SU-DHL-6 (cell line): ENCODE data around the gene FBN3.

Experiments used
- H2AFZ ChIP-seq: fragments of 200-600 bp; sonication (generic); 2 replicates; pipeline ENCODE4 v1.6.1; 2014; ENCODE audit warnings: low read depth, mild to moderate bottlenecking, moderate library complexity, mixed read lengths, antibody characterized with exemption, low read length; ENCODE audit not compliant: severe bottlenecking
- H3F3A ChIP-seq: fragments of 200-600 bp; shearing (Covaris generic); 2 replicates; pipeline ENCODE4 v1.6.0; 2016; ENCODE audit warnings: antibody characterized with exemption, mild to moderate bottlenecking; ENCODE audit not compliant: insufficient read depth
- H3K27ac ChIP-seq: fragments of 200-600 bp; sonication (generic); 2 replicates; pipeline ENCODE4 v1.5.1; 2016; ENCODE audit warnings: low read depth, mild to moderate bottlenecking, low read length, moderate library complexity, mixed read lengths
- H3K27me3 ChIP-seq: fragments of 200-600 bp; sonication (generic), shearing (Covaris generic); 2 replicates; pipeline ENCODE4 v1.6.0; 2014; ENCODE audit warnings: mild to moderate bottlenecking, low read length
- H3K36me3 ChIP-seq: fragments of 200-600 bp; sonication (generic); 2 replicates; pipeline ENCODE4 v1.6.1; 2014; ENCODE audit warnings: mild to moderate bottlenecking, low read length, mixed read lengths
- H3K4me2 ChIP-seq: fragments of 300-600, 200-600 bp; shearing (Covaris generic), sonication (generic); 2 replicates; pipeline ENCODE4 v1.6.0; 2014; ENCODE audit warnings: low read length, low read depth, mild to moderate bottlenecking; ENCODE audit not compliant: poor library complexity, severe bottlenecking
- H3K4me3 ChIP-seq: fragments of 200-600 bp; sonication (generic); 2 replicates; pipeline ENCODE4 v1.5.1; 2014; ENCODE audit warnings: antibody characterized with exemption, low read length, mild to moderate bottlenecking, mixed read lengths; ENCODE audit not compliant: insufficient read depth, poor library complexity, severe bottlenecking
- H3K79me2 ChIP-seq: fragments of 200-600 bp; sonication (generic); 2 replicates; pipeline ENCODE4 v1.6.1; 2014; ENCODE audit warnings: mild to moderate bottlenecking, low read length, moderate library complexity; ENCODE audit not compliant: insufficient read depth
- H3K9ac ChIP-seq: fragments of 200-600 bp; sonication (generic); 2 replicates; pipeline ENCODE4 v1.7.0; 2014; ENCODE audit warnings: mild to moderate bottlenecking, low read length
- H3K9me2 ChIP-seq: fragments of 200-600 bp; sonication (generic); replicated peaks from 2 replicates; pipeline ENCODE4 v1.6.1; 2014; ENCODE audit warnings: low read length; ENCODE audit not compliant: insufficient read depth
- H3K9me3 ChIP-seq: fragments of 200-600 bp; sonication (generic); 2 replicates; pipeline ENCODE4 v1.6.1; 2014; ENCODE audit warnings: low read length, mixed read lengths; ENCODE audit not compliant: insufficient read depth
- H4K20me1 ChIP-seq: fragments of 200-600 bp; sonication (generic); 2 replicates; pipeline ENCODE4 v1.6.1; 2014; ENCODE audit warnings: low read depth, mild to moderate bottlenecking, antibody characterized with exemption, low read length, moderate library complexity, mixed read lengths
- EZH2phosphoT487 ChIP-seq: fragments of 200-600 bp; sonication (generic), shearing (Covaris generic); conservative IDR thresholded peaks from 2 replicates; pipeline ENCODE4 v1.6.1; 2018; ENCODE audit warnings: mild to moderate bottlenecking, antibody characterized with exemption, low read length, moderate library complexity, mixed read lengths
- TF ChIP-seq, protein P1 (sequence below): fragments of 200-600 bp; sonication (generic); IDR thresholded peaks from one replicate; pipeline ENCODE4 v1.5.1; 2017; ENCODE audit warnings: antibody characterized with exemption, mild to moderate bottlenecking, low read length, moderate library complexity; ENCODE audit not compliant: insufficient read depth, poor library complexity, severe bottlenecking

Gene FBN3

GRCh38 chr19:8128551-8128950 is 20.8 kb downstream of the FBN3 start:
- H3K9ac ChIP-seq: no peak overlapping the region
- no peak overlapping the region for H3K27ac ChIP-seq
- H4K20me1 ChIP-seq: no peaks in the 10 kb centered on the region
- H3K9me2 ChIP-seq: no peaks in the 10 kb centered on the region
- H3K4me2 ChIP-seq: no peak overlapping the region
- H3K27me3 ChIP-seq: 0 out of 2 replicates have a peak, but pooled peaks cover 3% of the 10 kb centered on the region
- H3K36me3 ChIP-seq: no peaks in the 10 kb centered on the region
- H3K79me2 ChIP-seq: no peaks in the 10 kb centered on the region
- no peak overlapping the region for H3K4me3 ChIP-seq
- no peak overlapping the region for H2AFZ ChIP-seq
- TF ChIP-seq EZH2phosphoT487: no peak
- TF ChIP-seq, protein P1, sequence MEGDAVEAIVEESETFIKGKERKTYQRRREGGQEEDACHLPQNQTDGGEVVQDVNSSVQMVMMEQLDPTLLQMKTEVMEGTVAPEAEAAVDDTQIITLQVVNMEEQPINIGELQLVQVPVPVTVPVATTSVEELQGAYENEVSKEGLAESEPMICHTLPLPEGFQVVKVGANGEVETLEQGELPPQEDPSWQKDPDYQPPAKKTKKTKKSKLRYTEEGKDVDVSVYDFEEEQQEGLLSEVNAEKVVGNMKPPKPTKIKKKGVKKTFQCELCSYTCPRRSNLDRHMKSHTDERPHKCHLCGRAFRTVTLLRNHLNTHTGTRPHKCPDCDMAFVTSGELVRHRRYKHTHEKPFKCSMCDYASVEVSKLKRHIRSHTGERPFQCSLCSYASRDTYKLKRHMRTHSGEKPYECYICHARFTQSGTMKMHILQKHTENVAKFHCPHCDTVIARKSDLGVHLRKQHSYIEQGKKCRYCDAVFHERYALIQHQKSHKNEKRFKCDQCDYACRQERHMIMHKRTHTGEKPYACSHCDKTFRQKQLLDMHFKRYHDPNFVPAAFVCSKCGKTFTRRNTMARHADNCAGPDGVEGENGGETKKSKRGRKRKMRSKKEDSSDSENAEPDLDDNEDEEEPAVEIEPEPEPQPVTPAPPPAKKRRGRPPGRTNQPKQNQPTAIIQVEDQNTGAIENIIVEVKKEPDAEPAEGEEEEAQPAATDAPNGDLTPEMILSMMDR: no peak
- H3F3A ChIP-seq: no peaks in the 10 kb centered on the region
- H3K9me3 ChIP-seq: no peaks in the 10 kb centered on the region

DNA sequence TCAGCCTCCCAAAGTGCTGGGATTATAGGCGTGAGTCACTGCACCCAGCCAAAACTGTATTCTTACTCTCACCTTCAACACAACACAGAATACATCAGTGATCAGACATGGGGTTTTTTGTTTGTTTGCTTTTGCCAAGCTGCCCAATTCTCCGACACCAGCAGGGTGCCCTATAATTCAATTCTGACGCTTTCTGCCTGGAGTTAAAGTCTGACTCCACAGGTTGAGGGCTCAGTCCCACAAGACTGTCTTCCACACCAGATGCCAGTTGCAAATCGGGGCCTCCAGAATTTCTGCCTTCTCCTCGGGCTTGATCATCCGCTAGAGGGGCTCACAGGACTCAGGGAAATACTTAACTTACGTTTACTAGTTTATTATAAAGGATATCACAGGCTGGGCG is 22.1 kb downstream of the FBN3 start:
- no peaks in the 10 kb centered on the region for H4K20me1 ChIP-seq
- no peak overlapping the region for H3K4me2 ChIP-seq
- no peak overlapping the region for H3K4me3 ChIP-seq
- no peaks in the 10 kb centered on the region for H3F3A ChIP-seq
- no peaks in the 10 kb centered on the region for H3K79me2 ChIP-seq
- no peak overlapping the region for H3K9ac ChIP-seq
- H2AFZ ChIP-seq: no peak overlapping the region
- H3K36me3 ChIP-seq: no peaks in the 10 kb centered on the region
- H3K9me3 ChIP-seq: no peaks in the 10 kb centered on the region
- no peak overlapping the region for H3K27ac ChIP-seq
- no peak for TF ChIP-seq EZH2phosphoT487
- TF ChIP-seq, protein P1: no peak
- 0 out of 2 replicates have a peak, but pooled peaks cover 3% of the 10 kb centered on the region for H3K27me3 ChIP-seq
- H3K9me2 ChIP-seq: no peaks in the 10 kb centered on the region

DNA sequence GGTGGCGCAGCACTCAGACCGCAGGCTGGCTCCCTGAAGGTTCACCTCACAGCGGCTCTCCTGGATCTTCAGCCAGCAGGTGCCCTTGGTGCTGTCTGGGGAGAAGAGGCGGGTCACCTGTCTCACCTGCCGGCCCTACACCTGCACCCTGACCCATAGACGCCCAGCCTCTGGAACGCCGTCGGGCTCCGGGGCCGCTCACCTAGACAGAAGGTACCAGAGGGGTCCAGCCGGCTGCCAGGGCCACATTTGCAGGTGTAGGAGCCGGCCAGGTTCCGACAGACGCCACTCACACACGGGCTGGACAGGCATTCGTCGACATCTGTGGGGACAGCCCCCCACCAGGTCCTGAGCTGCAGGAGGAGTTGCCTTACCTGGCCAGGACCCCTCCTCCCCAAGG is 22.9 kb downstream of the FBN3 start:
- H3F3A ChIP-seq: no peaks in the 10 kb centered on the region
- H2AFZ ChIP-seq: no peak overlapping the region
- H3K4me2 ChIP-seq: no peak overlapping the region
- H3K36me3 ChIP-seq: no peaks in the 10 kb centered on the region
- no peak overlapping the region for H3K27ac ChIP-seq
- TF ChIP-seq, protein P1: no peak
- TF ChIP-seq EZH2phosphoT487: no peak
- no peak overlapping the region for H3K9ac ChIP-seq
- H3K9me3 ChIP-seq: no peaks in the 10 kb centered on the region
- no peak overlapping the region for H3K4me3 ChIP-seq
- H4K20me1 ChIP-seq: no peaks in the 10 kb centered on the region
- no peaks in the 10 kb centered on the region for H3K9me2 ChIP-seq
- H3K79me2 ChIP-seq: no peaks in the 10 kb centered on the region
- H3K27me3 ChIP-seq: 0 out of 2 replicates have a peak, but pooled peaks cover 3% of the 10 kb centered on the region
